Measurements from ENCODE around the gene KIF4A. TPM values are rescaled to one million over a fixed set of nuclear protein-coding genes. Genes with fewer than 3 reads are reported as not detected.

Gene KIF4A
- total and polyA plus RNA-seq, 4 donors = 0.33 to 2.4 (median 0.64) TPM

DNA sequence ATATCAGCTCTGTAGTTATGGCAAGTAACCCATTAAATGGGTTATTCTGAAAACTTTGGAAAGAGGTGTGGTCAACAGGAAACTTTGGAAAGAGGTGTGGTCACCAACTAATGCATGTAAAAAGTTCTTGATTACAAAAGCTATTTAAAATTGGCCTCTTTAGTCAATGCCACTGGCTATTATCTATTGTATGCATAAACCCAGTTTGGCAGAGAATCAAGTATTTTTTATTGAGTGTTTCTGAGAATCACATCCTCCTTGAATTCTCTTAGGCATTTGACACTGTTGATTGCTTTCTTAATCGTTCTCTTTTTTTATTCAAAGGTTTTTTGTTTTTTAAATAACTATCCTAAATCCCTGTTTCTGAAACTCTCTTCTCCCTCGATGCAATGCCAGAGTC, 37.4 kb upstream of the KIF4A start:
- WGBS, 2 donors = 52 to 68% methylated on average over 2 of the region's 2 CpGs
- no peaks in the 10 kb centered on the region for H3K27me3 ChIP-seq (ENCODE audit: control insufficient read depth in 3 of 3, insufficient read depth in 3 of 3, low read length in 2 of 3)
- H3K36me3 ChIP-seq (ENCODE audit: control insufficient read depth in 4 of 4, insufficient read depth in 4 of 4, low read length in 4 of 4) = no peaks in the 10 kb centered on the region
- H3K9ac ChIP-seq (ENCODE audit: insufficient read depth in 1 of 2, low read length in 2 of 2) = no peak overlapping the region
- no peaks in the 10 kb centered on the region for H3K9me3 ChIP-seq (ENCODE audit: control insufficient read depth in 4 of 4, insufficient read depth in 3 of 4, low read length in 3 of 4)
- H3K27ac ChIP-seq (ENCODE audit: low read depth in 1 of 2, low read length in 1 of 2) = no peak overlapping the region
- no peak overlapping the region for H3K4me3 ChIP-seq
- ATAC-seq (ENCODE audit: insufficient read depth, low FRiP score) (no peak), DNase-seq (no peak)
- no peaks in the 10 kb centered on the region for H3K4me1 ChIP-seq (ENCODE audit: control insufficient read depth in 5 of 5, insufficient read depth in 5 of 5, low read length in 5 of 5)
- TF ChIP-seq, protein P1, sequence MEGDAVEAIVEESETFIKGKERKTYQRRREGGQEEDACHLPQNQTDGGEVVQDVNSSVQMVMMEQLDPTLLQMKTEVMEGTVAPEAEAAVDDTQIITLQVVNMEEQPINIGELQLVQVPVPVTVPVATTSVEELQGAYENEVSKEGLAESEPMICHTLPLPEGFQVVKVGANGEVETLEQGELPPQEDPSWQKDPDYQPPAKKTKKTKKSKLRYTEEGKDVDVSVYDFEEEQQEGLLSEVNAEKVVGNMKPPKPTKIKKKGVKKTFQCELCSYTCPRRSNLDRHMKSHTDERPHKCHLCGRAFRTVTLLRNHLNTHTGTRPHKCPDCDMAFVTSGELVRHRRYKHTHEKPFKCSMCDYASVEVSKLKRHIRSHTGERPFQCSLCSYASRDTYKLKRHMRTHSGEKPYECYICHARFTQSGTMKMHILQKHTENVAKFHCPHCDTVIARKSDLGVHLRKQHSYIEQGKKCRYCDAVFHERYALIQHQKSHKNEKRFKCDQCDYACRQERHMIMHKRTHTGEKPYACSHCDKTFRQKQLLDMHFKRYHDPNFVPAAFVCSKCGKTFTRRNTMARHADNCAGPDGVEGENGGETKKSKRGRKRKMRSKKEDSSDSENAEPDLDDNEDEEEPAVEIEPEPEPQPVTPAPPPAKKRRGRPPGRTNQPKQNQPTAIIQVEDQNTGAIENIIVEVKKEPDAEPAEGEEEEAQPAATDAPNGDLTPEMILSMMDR (IDR thresholded peaks at IDR 0.05; ENCODE audit: control extremely low read depth, extremely low read depth) = no peak

- ATAC-seq (ENCODE audit: insufficient read depth, low FRiP score) = no peak
- TF ChIP-seq, protein P1 (IDR thresholded peaks at IDR 0.05; ENCODE audit: control extremely low read depth, extremely low read depth) = no peak
- no peaks in the 10 kb centered on the region for H3K4me1 ChIP-seq (ENCODE audit: control insufficient read depth in 5 of 5, insufficient read depth in 5 of 5, low read length in 5 of 5)
- no peak overlapping the region for H3K4me3 ChIP-seq
- H3K9ac ChIP-seq (ENCODE audit: insufficient read depth in 1 of 2, low read length in 2 of 2) = no peak overlapping the region
- no peaks in the 10 kb centered on the region for H3K36me3 ChIP-seq (ENCODE audit: control insufficient read depth in 4 of 4, insufficient read depth in 4 of 4, low read length in 4 of 4)
- no peak for DNase-seq
- no peaks in the 10 kb centered on the region for H3K27me3 ChIP-seq (ENCODE audit: control insufficient read depth in 3 of 3, insufficient read depth in 3 of 3, low read length in 2 of 3)
- H3K9me3 ChIP-seq (ENCODE audit: control insufficient read depth in 4 of 4, insufficient read depth in 3 of 4, low read length in 3 of 4) = no peaks in the 10 kb centered on the region
- no peak overlapping the region for H3K27ac ChIP-seq (ENCODE audit: low read depth in 1 of 2, low read length in 1 of 2)
- 69 to 87% methylated on average over 3 of the region's 3 CpGs for WGBS, 2 donors
These were observed 36.4 kb upstream of the KIF4A start for GRCh38 chrX:70253377-70254062.

DNA sequence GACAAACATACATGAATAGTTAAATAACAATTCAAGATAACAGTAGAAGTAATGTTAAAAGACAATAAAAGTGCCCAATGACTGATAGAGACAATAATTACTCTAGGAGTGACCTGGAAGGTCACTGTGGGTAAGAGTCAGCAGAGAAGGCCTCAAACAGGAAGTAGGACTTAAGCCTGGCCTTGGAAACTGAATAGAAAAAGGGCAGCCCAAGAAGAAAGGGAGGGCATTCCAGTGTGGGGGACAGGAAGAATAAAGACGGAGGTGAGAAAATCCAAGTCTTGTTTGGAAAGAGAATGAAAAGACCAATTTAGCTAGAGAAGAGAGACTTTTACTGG, 35.9 kb upstream of the KIF4A start:
- H3K9ac ChIP-seq (ENCODE audit: insufficient read depth in 1 of 2, low read length in 2 of 2) = no peak overlapping the region
- H3K27me3 ChIP-seq (ENCODE audit: control insufficient read depth in 3 of 3, insufficient read depth in 3 of 3, low read length in 2 of 3) = no peaks in the 10 kb centered on the region
- no peaks in the 10 kb centered on the region for H3K4me1 ChIP-seq (ENCODE audit: control insufficient read depth in 5 of 5, insufficient read depth in 5 of 5, low read length in 5 of 5)
- H3K36me3 ChIP-seq (ENCODE audit: control insufficient read depth in 4 of 4, insufficient read depth in 4 of 4, low read length in 4 of 4) = peaks cover 0 to 2% (median 0%) of the 10 kb centered on the region in 4 donors
- H3K27ac ChIP-seq (ENCODE audit: low read depth in 1 of 2, low read length in 1 of 2) = no peak overlapping the region
- 64 to 93% methylated on average over 1 of the region's 1 CpG for WGBS, 2 donors
- DNase-seq (no peak), ATAC-seq (ENCODE audit: insufficient read depth, low FRiP score) (no peak)
- no peak overlapping the region for H3K4me3 ChIP-seq
- no peaks in the 10 kb centered on the region for H3K9me3 ChIP-seq (ENCODE audit: control insufficient read depth in 4 of 4, insufficient read depth in 3 of 4, low read length in 3 of 4)
- TF ChIP-seq, protein P1 (IDR thresholded peaks at IDR 0.05; ENCODE audit: control extremely low read depth, extremely low read depth) = no peak

GRCh38 chrX:70254909-70255308, 35.0 kb upstream of the KIF4A start:
- H3K9ac ChIP-seq (ENCODE audit: insufficient read depth in 1 of 2, low read length in 2 of 2) = no peak overlapping the region
- peaks cover 0 to 2% (median 0%) of the 10 kb centered on the region in 4 donors for H3K36me3 ChIP-seq (ENCODE audit: control insufficient read depth in 4 of 4, insufficient read depth in 4 of 4, low read length in 4 of 4)
- DNase-seq (no peak), ATAC-seq (ENCODE audit: insufficient read depth, low FRiP score) (no peak)
- TF ChIP-seq, protein P1 (IDR thresholded peaks at IDR 0.05; ENCODE audit: control extremely low read depth, extremely low read depth) = no peak
- peaks cover 0 to under 1% (median 0%) of the 10 kb centered on the region in 4 donors for H3K9me3 ChIP-seq (ENCODE audit: control insufficient read depth in 4 of 4, insufficient read depth in 3 of 4, low read length in 3 of 4)
- H3K27me3 ChIP-seq (ENCODE audit: control insufficient read depth in 3 of 3, insufficient read depth in 3 of 3, low read length in 2 of 3) = no peaks in the 10 kb centered on the region
- H3K4me1 ChIP-seq (ENCODE audit: control insufficient read depth in 5 of 5, insufficient read depth in 5 of 5, low read length in 5 of 5) = no peaks in the 10 kb centered on the region
- no peak overlapping the region for H3K4me3 ChIP-seq
- no peak overlapping the region for H3K27ac ChIP-seq (ENCODE audit: low read depth in 1 of 2, low read length in 1 of 2)
- 88 to 93% methylated on average over 3 of the region's 3 CpGs for WGBS, 2 donors

All from lung (tissue), 12 donors.